Epithelial cell of proximal tubule (primary cell): ENCODE results near the gene STOM. TPM values are rescaled to one million over a fixed set of nuclear protein-coding genes. Genes with fewer than 3 reads are reported as not detected.

Experiments
- DNase-seq: peaks from one replicate; pipeline ENCODE4 v3.0.0-alpha.2; 2011; ENCODE audit warnings: low read depth
- H3K4me3 ChIP-seq: 2 replicates; pipeline ENCODE4 v1.5.1; 2011; ENCODE audit warnings: low read depth, mild to moderate bottlenecking, low read length
- total RNA-seq: library from RNA; depleted of rRNA; stranded (reverse); fragments of >200 nt; gene quantifications from 2 replicates; pipeline ENCODE4 v1.2.3, GENCODE V29; 2015
- TF ChIP-seq, protein P1 (sequence below): conservative IDR thresholded peaks from 2 replicates; pipeline ENCODE4 v1.5.1; 2012; ENCODE audit warnings: low read depth, mild to moderate bottlenecking, low read length

Gene STOM
- total RNA-seq, 1 donor from 2014 or later: 26.1 TPM

DNA sequence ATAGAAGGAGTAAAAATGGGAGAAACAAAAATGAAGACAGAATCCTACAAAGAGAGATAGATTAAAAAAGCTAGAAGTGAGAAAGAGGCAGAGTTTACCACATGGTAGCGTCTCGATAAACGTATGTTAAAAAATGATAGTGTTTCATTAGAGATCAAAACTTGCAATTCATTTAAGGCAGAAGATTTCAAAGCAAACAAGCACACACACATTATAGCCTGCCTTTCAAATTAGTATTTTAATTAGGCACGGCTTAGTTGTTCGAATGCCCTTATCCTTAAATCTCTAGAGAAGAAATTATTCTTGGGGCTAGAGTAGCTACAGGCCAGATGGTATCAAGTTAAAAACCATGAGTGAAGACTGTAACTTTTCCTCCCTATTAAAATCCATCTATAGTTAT is 6.0 kb downstream of the STOM start:
- TF ChIP-seq, protein P1, sequence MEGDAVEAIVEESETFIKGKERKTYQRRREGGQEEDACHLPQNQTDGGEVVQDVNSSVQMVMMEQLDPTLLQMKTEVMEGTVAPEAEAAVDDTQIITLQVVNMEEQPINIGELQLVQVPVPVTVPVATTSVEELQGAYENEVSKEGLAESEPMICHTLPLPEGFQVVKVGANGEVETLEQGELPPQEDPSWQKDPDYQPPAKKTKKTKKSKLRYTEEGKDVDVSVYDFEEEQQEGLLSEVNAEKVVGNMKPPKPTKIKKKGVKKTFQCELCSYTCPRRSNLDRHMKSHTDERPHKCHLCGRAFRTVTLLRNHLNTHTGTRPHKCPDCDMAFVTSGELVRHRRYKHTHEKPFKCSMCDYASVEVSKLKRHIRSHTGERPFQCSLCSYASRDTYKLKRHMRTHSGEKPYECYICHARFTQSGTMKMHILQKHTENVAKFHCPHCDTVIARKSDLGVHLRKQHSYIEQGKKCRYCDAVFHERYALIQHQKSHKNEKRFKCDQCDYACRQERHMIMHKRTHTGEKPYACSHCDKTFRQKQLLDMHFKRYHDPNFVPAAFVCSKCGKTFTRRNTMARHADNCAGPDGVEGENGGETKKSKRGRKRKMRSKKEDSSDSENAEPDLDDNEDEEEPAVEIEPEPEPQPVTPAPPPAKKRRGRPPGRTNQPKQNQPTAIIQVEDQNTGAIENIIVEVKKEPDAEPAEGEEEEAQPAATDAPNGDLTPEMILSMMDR: no peak
- no peak overlapping the region for H3K4me3 ChIP-seq
- DNase-seq: no peak

DNA sequence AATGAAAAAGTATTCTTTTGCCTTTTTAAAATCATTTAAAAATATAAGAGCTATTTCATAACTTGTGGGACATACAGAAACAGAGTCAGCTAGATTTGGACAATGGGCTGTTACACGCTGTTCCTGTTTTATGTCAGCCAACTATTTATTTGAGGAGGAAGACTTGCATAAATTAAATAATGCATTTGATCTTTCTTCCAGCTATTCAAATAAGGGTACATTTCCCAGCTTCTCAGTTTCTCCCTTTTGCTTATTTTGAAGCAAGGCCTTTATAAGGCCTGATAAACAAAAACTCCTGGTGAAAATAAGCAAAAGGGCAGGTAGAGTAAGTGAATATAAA is 6.5 kb downstream of the STOM start:
- no peak overlapping the region for H3K4me3 ChIP-seq
- no peak for DNase-seq
- TF ChIP-seq, protein P1: no peak

DNA sequence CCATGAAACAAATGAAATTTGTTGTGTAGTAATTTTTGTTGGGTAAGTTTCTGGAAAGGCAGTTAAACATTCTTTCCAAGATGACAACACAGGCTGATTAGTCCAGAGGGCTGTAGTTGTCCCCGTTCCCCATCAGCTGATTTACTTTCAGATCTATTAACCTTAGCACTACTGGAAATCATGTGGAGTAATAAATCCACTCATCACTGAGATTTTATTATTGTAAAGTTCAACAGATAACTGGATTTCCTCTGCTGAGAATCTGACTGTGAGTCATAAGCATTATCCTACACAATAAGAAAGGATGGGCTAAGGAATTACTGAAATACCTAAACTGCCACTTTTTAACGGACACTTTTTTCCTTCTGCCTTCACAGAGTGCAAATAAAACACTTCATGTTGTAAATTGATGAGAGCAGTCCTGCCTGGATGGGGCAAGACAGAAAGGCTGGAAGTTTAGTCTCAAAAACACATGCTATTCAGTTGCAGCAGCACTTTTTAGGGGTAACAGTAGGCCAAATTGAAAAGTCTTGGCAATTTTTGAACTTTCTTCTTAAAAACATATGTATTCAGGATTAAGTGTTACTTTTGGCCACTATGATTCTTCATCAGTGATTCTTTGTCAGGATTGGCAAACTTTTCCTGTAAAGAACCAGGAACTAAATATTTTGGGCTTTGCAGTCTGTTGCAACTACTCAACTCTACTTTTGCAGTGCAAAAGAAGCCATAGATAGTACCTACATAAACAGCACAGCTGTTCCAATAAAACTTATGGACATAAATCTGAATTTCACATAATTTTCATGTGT is 7.0 kb downstream of the STOM start:
- no peak overlapping the region for H3K4me3 ChIP-seq
- no peak for DNase-seq
- TF ChIP-seq, protein P1: no peak

DNA sequence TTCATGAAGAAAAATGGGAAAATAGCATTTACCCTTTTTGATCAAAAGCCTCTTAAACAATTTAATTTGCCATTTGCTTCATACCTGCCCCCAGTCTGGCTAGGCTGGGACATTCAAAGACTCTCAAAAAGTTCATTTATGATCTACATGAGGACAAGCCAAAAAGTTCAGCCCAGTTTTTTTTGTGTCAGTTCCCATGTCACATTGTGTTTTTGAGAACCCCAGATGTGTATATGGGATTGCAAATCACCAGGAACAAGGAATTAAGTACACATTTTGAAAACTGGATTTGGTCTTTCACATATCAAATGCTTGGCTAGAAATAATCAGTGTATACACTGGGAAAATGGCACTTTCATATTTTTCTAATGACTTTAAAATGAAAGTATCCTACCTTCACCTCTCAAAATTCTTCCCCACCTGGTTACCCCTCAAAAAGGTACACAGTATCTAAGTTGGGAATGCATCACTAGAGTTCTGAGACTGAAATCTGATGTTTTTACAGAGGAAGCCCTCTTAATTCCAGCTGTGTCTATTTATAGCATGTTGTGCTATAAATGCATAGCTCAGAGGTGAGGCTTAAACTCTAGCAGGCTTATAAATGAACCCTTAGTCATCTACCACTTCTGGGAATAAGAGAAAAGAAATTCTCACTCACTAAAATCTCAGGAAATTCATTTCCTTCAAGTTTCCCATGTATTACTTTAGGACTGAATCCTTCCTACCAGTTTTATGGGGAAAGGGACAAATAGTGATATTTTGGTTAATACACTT is 9.3 kb downstream of the STOM start:
- TF ChIP-seq, protein P1: no peak
- no peak for DNase-seq
- no peak overlapping the region for H3K4me3 ChIP-seq

DNA sequence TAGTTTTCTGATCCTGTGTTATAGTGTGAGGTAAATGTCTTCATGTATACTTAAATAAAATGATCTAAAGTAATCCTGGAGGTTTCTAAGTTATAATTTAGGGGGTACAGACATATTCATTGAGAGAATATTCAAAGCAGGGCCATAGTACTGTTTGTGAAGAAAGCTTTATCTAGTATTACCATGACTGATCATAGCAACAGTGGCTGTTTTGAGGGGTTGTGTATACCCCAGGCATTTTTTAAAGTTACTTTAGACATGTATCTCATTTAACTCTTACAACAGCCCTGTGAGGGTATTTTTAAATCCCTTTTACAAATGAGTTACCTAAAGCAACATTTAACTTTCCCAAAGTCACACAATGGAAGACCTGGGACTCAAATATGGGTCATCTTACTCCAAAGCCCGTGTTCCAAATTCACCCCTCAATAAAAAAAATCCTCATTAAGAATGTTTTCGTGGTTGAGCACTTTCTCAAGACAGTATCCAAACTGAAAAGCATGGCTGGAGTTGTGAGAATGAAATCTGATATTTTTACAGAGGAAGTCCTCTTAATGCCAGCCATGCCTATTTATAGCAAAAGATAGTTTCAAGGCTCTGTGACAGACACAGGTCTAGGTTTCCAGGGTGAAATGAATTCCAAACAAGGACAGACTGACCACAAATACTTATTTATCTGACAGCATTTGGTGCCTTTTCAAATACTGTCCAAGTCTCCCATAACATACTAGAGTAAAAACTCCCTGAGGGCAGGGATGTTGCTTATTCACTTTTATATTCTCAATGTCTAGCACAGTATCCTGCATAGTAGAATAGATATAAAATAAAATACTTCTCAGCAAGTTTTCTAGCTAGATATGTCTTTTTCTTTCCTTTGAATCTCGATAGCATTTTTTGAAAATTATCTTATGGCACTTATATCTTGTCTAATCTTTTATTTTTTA is 10.4 kb downstream of the STOM start:
- H3K4me3 ChIP-seq: no peak overlapping the region
- DNase-seq: no peak
- TF ChIP-seq, protein P1: no peak

DNA sequence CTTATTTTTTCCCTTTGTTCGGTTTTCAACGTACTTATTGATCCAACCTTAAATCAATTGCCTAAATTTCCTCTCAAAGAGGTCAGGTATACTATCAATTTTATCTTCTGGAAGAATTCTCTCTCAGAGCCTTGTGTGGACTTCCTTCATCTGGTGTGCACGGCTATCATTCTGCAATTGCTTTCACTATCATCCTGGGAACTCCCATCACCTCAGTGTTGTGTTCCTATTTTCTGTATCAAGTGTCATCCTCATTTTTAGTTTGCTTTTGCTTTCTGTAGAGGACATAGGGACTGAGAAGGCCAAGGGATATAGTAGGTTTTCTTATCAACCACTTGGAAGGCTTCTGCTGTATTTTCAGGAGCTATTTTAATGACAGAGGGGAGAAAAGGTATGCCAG is 11.3 kb downstream of the STOM start:
- H3K4me3 ChIP-seq: no peak overlapping the region
- DNase-seq: no peak
- TF ChIP-seq, protein P1: no peak
